ENCODE data around the gene CNPY1. TPM values are rescaled to one million over a fixed set of nuclear protein-coding genes. Genes with fewer than 3 reads are reported as not detected.

Gene CNPY1
- total RNA-seq, 1 experiment from 2014 or later, result not detected

- peaks cover 93% of the 10 kb centered on the region for H3K27me3 ChIP-seq (ENCODE audit: insufficient read depth, low read depth)
- POLR2A ChIA-PET (ENCODE audit: unreplicated experiment), result no interaction called here
- no peak for DNase-seq
- CTCF ChIA-PET, result no interaction called here
- H3K9me2 ChIP-seq (ENCODE audit: insufficient read depth), result no peaks in the 10 kb centered on the region
- H4K20me1 ChIP-seq (ENCODE audit: insufficient read depth), result no peaks in the 10 kb centered on the region
- intact Hi-C loops (cut with micrococcal nuclease; ENCODE audit: unreplicated experiment), result no loop called here
- H3K4me2 ChIP-seq, result no peak overlapping the region
- H3K36me3 ChIP-seq (ENCODE audit: low read depth), result no peaks in the 10 kb centered on the region
- no peaks in the 10 kb centered on the region; the same call in 1 of the 2 replicates for H3F3A ChIP-seq (ENCODE audit: insufficient read depth, low read depth)
- no peaks in the 10 kb centered on the region for H3K4me1 ChIP-seq (replicated peaks; ENCODE audit: insufficient read depth)
- H3K27ac ChIP-seq, result no peak overlapping the region
- no peak for TF ChIP-seq EZH2 (IDR thresholded peaks at IDR 0.05; ENCODE audit: low read depth)
- TF ChIP-seq CTCF (conservative IDR thresholded peaks at IDR 0.05), result no peak
- H3K79me2 ChIP-seq (ENCODE audit: low read depth), result no peaks in the 10 kb centered on the region
- H3K9me3 ChIP-seq (ENCODE audit: insufficient read depth, low read depth), result no peaks in the 10 kb centered on the region
- H2AFZ ChIP-seq, result no peak overlapping the region
- H3K4me3 ChIP-seq, result no peak overlapping the region
- no TSS peak for BruUV-seq (replicated peaks)
Measured at GRCh38 chr7:155581954-155582353, 35.6 kb upstream of the CNPY1 start.

GRCh38 chr7:155581107-155581830 lies 34.9 kb upstream of the CNPY1 start:
- DNase-seq, result no peak
- Histone ChIP-seq H3K27ac (no peak overlapping the region), H2AFZ (no peak overlapping the region), H3K4me1 (replicated peaks; ENCODE audit: insufficient read depth) (no peaks in the 10 kb centered on the region), H3K27me3 (ENCODE audit: insufficient read depth, low read depth) (peaks cover 93% of the 10 kb centered on the region), H3F3A (ENCODE audit: insufficient read depth, low read depth) (no peaks in the 10 kb centered on the region; the same call in 1 of the 2 replicates), H3K4me3 (no peak overlapping the region), H3K9me3 (ENCODE audit: insufficient read depth, low read depth) (no peaks in the 10 kb centered on the region), H3K79me2 (ENCODE audit: low read depth) (no peaks in the 10 kb centered on the region), H3K9me2 (ENCODE audit: insufficient read depth) (no peaks in the 10 kb centered on the region), H4K20me1 (ENCODE audit: insufficient read depth) (no peaks in the 10 kb centered on the region), H3K36me3 (ENCODE audit: low read depth) (no peaks in the 10 kb centered on the region), H3K4me2 (no peak overlapping the region)
- TF ChIP-seq EZH2 (IDR thresholded peaks at IDR 0.05; ENCODE audit: low read depth), result no peak
- ChIA-PET POLR2A (ENCODE audit: unreplicated experiment) (no interaction called here), CTCF (no interaction called here)
- no TSS peak for BruUV-seq (replicated peaks)
- intact Hi-C loops (cut with micrococcal nuclease; ENCODE audit: unreplicated experiment), result no loop called here

GRCh38 chr7:155580367-155580766 lies 34.0 kb upstream of the CNPY1 start:
- ChIA-PET POLR2A (ENCODE audit: unreplicated experiment) (no interaction called here), CTCF (no interaction called here)
- Histone ChIP-seq H4K20me1 (ENCODE audit: insufficient read depth) (no peaks in the 10 kb centered on the region), H3F3A (ENCODE audit: insufficient read depth, low read depth) (no peaks in the 10 kb centered on the region), H3K9me3 (ENCODE audit: insufficient read depth, low read depth) (no peaks in the 10 kb centered on the region), H3K27ac (no peak overlapping the region), H3K4me2 (no peak overlapping the region), H3K36me3 (ENCODE audit: low read depth) (no peaks in the 10 kb centered on the region), H3K79me2 (ENCODE audit: low read depth) (no peaks in the 10 kb centered on the region), H3K4me1 (replicated peaks; ENCODE audit: insufficient read depth) (no peaks in the 10 kb centered on the region), H3K9me2 (ENCODE audit: insufficient read depth) (no peaks in the 10 kb centered on the region), H3K4me3 (no peak overlapping the region), H3K27me3 (ENCODE audit: insufficient read depth, low read depth) (peaks cover 93% of the 10 kb centered on the region), H2AFZ (no peak overlapping the region)
- intact Hi-C loops (cut with micrococcal nuclease; ENCODE audit: unreplicated experiment), result no loop called here
- no peak for DNase-seq
- BruUV-seq (replicated peaks), result no TSS peak
- TF ChIP-seq EZH2 (IDR thresholded peaks at IDR 0.05; ENCODE audit: low read depth) (no peak), CTCF (conservative IDR thresholded peaks at IDR 0.05) (no peak)

- no TSS peak for BruUV-seq (replicated peaks)
- Histone ChIP-seq H3K4me3 (no peak overlapping the region), H3K4me2 (no peak overlapping the region), H3K4me1 (replicated peaks; ENCODE audit: insufficient read depth) (no peaks in the 10 kb centered on the region), H3K36me3 (ENCODE audit: low read depth) (no peaks in the 10 kb centered on the region), H3K27me3 (ENCODE audit: insufficient read depth, low read depth) (peaks cover 93% of the 10 kb centered on the region), H2AFZ (no peak overlapping the region), H3K79me2 (ENCODE audit: low read depth) (no peaks in the 10 kb centered on the region), H4K20me1 (ENCODE audit: insufficient read depth) (no peaks in the 10 kb centered on the region), H3K9me2 (ENCODE audit: insufficient read depth) (no peaks in the 10 kb centered on the region), H3K27ac (no peak overlapping the region), H3K9me3 (ENCODE audit: insufficient read depth, low read depth) (no peaks in the 10 kb centered on the region), H3F3A (ENCODE audit: insufficient read depth, low read depth) (no peaks in the 10 kb centered on the region)
- ChIA-PET CTCF (no interaction called here), POLR2A (ENCODE audit: unreplicated experiment) (no interaction called here)
- intact Hi-C loops (cut with micrococcal nuclease; ENCODE audit: unreplicated experiment), result no loop called here
- TF ChIP-seq CTCF (conservative IDR thresholded peaks at IDR 0.05) (no peak), EZH2 (IDR thresholded peaks at IDR 0.05; ENCODE audit: low read depth) (no peak)
- no peak for DNase-seq
Measured at GRCh38 chr7:155579565-155579964, 33.2 kb upstream of the CNPY1 start.
